Fibroblast of the aortic adventitia (primary cell): ENCODE measurements around the gene GATA6. TPM values are rescaled to one million over a fixed set of nuclear protein-coding genes. Genes with fewer than 3 reads are reported as not detected.

Experiments used
- DNase-seq: peaks from one replicate; pipeline ENCODE4 v3.0.0-alpha.2; 2010; ENCODE audit warnings: low read depth
- H3K4me3 ChIP-seq: 2 replicates; pipeline ENCODE4 v1.5.1; 2011; ENCODE audit warnings: low read depth, mild to moderate bottlenecking, control low read depth, low read length, moderate library complexity
- small RNA-seq: library from RNA; depleted of rRNA; stranded (forward); fragments of <200 nt; gene quantifications from one replicate; pipeline ENCODE3, GENCODE V24; 2012
- total RNA-seq: library from RNA; depleted of rRNA; stranded (reverse); fragments of >200 nt; gene quantifications from 2 replicates; pipeline ENCODE4 v1.2.3, GENCODE V29; 2012; ENCODE audit warnings: low replicate concordance
- TF ChIP-seq, protein P1 (sequence below): IDR thresholded peaks from 2 replicates; pipeline ENCODE4 v1.5.1; 2011; ENCODE audit warnings: mild to moderate bottlenecking, low read length, control low read depth, inconsistent platforms; ENCODE audit not compliant: insufficient read depth

The GATA6 gene
- total RNA-seq, 1 donor: 34.0 TPM

DNA sequence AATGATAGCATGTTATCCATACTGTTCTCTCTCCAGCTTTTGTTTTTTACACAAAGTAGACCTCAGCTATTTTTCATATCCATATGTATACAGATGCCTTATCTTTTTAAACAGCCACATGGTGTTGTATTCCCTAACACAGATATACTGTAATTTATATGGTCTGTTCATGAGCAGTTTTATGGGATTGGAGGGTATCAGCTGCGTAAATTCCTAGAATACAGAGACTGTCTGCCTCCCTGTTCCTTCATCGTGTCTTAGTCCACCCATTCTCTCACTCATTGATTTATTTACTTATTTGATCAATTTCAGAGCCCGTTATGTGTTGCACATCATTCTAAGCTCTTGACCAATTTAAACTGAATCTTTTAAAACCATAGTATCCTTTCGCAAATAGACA lies 80.6 kb downstream of the GATA6 start:
- H3K4me3 ChIP-seq: no peak overlapping the region
- TF ChIP-seq, protein P1, sequence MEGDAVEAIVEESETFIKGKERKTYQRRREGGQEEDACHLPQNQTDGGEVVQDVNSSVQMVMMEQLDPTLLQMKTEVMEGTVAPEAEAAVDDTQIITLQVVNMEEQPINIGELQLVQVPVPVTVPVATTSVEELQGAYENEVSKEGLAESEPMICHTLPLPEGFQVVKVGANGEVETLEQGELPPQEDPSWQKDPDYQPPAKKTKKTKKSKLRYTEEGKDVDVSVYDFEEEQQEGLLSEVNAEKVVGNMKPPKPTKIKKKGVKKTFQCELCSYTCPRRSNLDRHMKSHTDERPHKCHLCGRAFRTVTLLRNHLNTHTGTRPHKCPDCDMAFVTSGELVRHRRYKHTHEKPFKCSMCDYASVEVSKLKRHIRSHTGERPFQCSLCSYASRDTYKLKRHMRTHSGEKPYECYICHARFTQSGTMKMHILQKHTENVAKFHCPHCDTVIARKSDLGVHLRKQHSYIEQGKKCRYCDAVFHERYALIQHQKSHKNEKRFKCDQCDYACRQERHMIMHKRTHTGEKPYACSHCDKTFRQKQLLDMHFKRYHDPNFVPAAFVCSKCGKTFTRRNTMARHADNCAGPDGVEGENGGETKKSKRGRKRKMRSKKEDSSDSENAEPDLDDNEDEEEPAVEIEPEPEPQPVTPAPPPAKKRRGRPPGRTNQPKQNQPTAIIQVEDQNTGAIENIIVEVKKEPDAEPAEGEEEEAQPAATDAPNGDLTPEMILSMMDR: no peak
- DNase-seq: no peak

DNA sequence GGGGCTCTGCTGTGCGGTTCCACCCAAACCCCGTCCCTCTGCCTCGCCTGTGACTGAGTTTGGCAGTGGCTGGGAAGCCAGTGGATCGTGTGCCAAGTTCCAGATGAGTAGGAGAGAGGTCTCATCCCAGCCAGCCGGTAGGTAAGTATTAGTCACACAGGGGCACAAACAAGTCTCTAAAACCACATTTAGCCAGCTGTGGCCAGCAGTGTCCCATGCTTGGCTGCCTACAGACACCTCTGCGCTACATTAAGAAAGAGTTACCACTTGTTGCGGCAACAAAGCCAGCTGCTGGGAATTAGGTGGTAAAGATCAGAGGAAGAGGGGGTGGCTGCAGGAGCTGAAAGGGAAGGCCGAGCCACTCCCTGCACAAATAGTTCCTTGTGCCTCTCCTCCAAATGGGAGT lies 81.2 kb downstream of the GATA6 start:
- TF ChIP-seq, protein P1: no peak
- no peak overlapping the region for H3K4me3 ChIP-seq
- no peak for DNase-seq

Small RNAs within 50 kb of the gene (small RNA-seq; reads per million reads assigned to genes)
- gene RNU6-702P (not detected), gene RNU6ATAC20P (not detected)

Other genes with a start within 250 kb of the GATA6 start
- gene CTAGE1, start 248.3 kb downstream of the GATA6 start, total RNA-seq: not detected in 2 replicates